Peyer's patch (tissue), 4 donors: ENCODE results near the gene APC2.

Experiments
- POLR2A ChIP-seq, 2 donors: fragments of 450-650 bp; IDR thresholded peaks; one replicate each; pipeline ENCODE4 v1.5.1; 2017; ENCODE audit warnings: antibody characterized with exemption in 2 of 2, mild to moderate bottlenecking in 2 of 2, moderate library complexity in 2 of 2
- TF ChIP-seq, protein P1 (sequence below), 6 experiments: fragments of 450-650 bp in 4 of 6; fragments of 200-600 bp in 2 of 6; sonication (generic) in 1 of 6; IDR thresholded peaks; one replicate each; pipeline ENCODE4 v1.5.1; 2017 to 2019; ENCODE audit warnings: antibody characterized with exemption in 6 of 6, mild to moderate bottlenecking in 3 of 6, moderate library complexity in 1 of 6

DNA sequence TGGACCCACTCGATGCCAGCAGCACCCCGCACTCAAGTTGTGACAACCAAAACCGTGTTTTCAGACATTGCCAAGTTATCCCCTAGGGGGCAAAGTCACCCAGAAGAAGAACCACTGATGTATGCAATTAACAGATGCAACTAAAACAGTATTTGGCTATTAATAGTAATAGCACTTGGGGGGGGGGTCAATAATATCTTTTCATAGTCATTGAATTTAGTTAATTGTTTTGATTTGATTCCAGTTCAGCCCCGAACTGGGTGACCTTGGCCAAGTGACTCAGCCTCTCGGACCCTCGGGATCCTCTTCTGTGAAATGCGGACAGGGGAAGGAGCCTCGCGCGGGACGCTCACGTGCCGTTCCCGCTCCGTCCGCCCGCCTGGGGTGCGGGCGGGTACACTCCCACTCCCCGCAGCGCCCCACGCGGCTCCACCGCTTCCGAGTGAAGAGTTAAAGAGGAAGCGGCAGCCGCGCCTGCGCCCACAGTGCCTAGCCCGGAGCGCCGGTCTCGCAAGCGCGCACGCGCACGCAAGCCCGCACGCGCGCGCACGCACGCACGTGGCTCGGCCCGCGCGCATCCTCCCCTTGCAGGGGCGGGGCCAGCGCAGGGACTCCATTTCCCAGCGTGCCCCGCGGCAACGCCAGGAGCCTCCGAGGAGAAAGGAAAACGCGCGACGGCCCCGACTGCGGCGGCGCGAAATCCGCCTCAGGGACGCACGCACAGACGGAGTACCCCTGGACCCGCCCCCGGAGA lies 43.0 kb upstream of the APC2 start:
- TF ChIP-seq, protein P1, sequence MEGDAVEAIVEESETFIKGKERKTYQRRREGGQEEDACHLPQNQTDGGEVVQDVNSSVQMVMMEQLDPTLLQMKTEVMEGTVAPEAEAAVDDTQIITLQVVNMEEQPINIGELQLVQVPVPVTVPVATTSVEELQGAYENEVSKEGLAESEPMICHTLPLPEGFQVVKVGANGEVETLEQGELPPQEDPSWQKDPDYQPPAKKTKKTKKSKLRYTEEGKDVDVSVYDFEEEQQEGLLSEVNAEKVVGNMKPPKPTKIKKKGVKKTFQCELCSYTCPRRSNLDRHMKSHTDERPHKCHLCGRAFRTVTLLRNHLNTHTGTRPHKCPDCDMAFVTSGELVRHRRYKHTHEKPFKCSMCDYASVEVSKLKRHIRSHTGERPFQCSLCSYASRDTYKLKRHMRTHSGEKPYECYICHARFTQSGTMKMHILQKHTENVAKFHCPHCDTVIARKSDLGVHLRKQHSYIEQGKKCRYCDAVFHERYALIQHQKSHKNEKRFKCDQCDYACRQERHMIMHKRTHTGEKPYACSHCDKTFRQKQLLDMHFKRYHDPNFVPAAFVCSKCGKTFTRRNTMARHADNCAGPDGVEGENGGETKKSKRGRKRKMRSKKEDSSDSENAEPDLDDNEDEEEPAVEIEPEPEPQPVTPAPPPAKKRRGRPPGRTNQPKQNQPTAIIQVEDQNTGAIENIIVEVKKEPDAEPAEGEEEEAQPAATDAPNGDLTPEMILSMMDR (IDR thresholded peaks at IDR 0.05), result peak; percentile 34 to 50 (median 40)
- TF ChIP-seq POLR2A (IDR thresholded peaks at IDR 0.05), result peak in 1 of 2 donors; percentile 20
